Panc1 (cell line): ENCODE results near the gene TUBA1C. TPM values are rescaled to one million over a fixed set of nuclear protein-coding genes. Genes with fewer than 3 reads are reported as not detected.
"Not testable (repeated sequence)": the region's sequence is repeated elsewhere in the genome, so short reads cannot be mapped to it uniquely, and the experiment has no call there.

Source experiments
- ATAC-seq: fragments of 200-7000 bp; cut with Tn5 transposase; 2 replicates; pipeline ENCODE4 v1.9.1; 2020; ENCODE audit warnings: mild to moderate bottlenecking, moderate library complexity
- BruUV-seq: library from RNA; stranded (reverse); fragments of 400-500 nt; replicated peaks from 2 replicates; lab custom pipeline; 2021; lab: Mats Ljungman, UMichigan
- CTCF ChIA-PET: fragments of 300-600 bp; sonication (Branson Sonifier 250); formaldehyde crosslinking; loops from one replicate; lab custom pipeline; 2022; ENCODE audit warnings: antibody characterized with exemption; lab: Charles Lee
- POLR2A ChIA-PET: fragments of 300-600 bp; sonication (Branson Sonifier 250); formaldehyde crosslinking; loops from one replicate; lab custom pipeline; 2022; ENCODE audit warnings: antibody characterized with exemption; lab: Charles Lee
- DNase-seq: peaks from one replicate; pipeline ENCODE4 v3.0.0-alpha.2; 2010; ENCODE audit warnings: low read depth, low spot score
- H3K27ac ChIP-seq: 2 replicates; pipeline ENCODE4 v1.5.1; 2011; ENCODE audit warnings: mild to moderate bottlenecking, low read length, inconsistent platforms
- H3K27me3 ChIP-seq: fragments of 200-500 bp; sonication (Bioruptor generic); 2 replicates; pipeline ENCODE4 v1.6.0; 2014; ENCODE audit warnings: low read length, inconsistent platforms; ENCODE audit not compliant: control insufficient read depth, insufficient read depth
- H3K36me3 ChIP-seq: fragments of 200-500 bp; sonication (Bioruptor generic); 2 replicates; pipeline ENCODE4 v1.5.1; 2014; ENCODE audit warnings: inconsistent platforms, mild to moderate bottlenecking, low read length, moderate library complexity; ENCODE audit not compliant: control insufficient read depth, insufficient read depth
- H3K4me1 ChIP-seq: 2 replicates; pipeline ENCODE4 v1.5.1; 2011; ENCODE audit warnings: inconsistent platforms, mild to moderate bottlenecking, low read length, moderate library complexity; ENCODE audit not compliant: control insufficient read depth, insufficient read depth
- H3K4me3 ChIP-seq, 2 experiments: 2 replicates each; pipeline ENCODE4 v1.5.1; 2011 to 2012; ENCODE audit warnings: low read depth in 2 of 2, low read length in 2 of 2, mild to moderate bottlenecking in 2 of 2, inconsistent platforms in 1 of 2, moderate library complexity in 1 of 2
- H3K9me3 ChIP-seq: fragments of 200-500 bp; sonication (Bioruptor generic); 2 replicates; pipeline ENCODE4 v1.5.1; 2014; ENCODE audit warnings: low read depth, mild to moderate bottlenecking, inconsistent platforms, low read length, moderate library complexity; ENCODE audit not compliant: control insufficient read depth, insufficient read depth
- CTCF ChIP-seq: fragments of 450-650 bp; IDR thresholded peaks from 2 replicates; pipeline ENCODE4 v1.5.1; 2017; ENCODE audit warnings: mild to moderate bottlenecking
- POLR2AphosphoS5 ChIP-seq: IDR thresholded peaks from 2 replicates; pipeline ENCODE4 v1.6.1; 2012; ENCODE audit warnings: mild to moderate bottlenecking, low read depth, low read length, moderate library complexity
- REST ChIP-seq, 2 experiments: IDR thresholded peaks; 2 replicates each; pipeline ENCODE4 v1.6.1; 2011 to 2012; ENCODE audit warnings: low read depth in 2 of 2, control low read depth in 1 of 2, low read length in 1 of 2, mild to moderate bottlenecking in 1 of 2, moderate library complexity in 1 of 2; ENCODE audit not compliant: insufficient read depth in 1 of 2
- SIN3A ChIP-seq: IDR thresholded peaks from 2 replicates; pipeline ENCODE4 v1.6.1; 2012; ENCODE audit warnings: low read depth, mild to moderate bottlenecking, low read length, moderate library complexity, borderline replicate concordance; ENCODE audit not compliant: insufficient read depth
- TCF7L2 ChIP-seq: IDR thresholded peaks from 2 replicates; pipeline ENCODE4 v1.6.1; 2011; ENCODE audit warnings: mild to moderate bottlenecking, low read depth, low read length, inconsistent platforms
- in situ Hi-C: cut with HindIII; loops from 2 replicates; pipeline ENCODE4 v1.10.0; 2016; ENCODE audit warnings: low sequenced_read_pairs, low pct_unique_long_range_greater_than_20kb
- intact Hi-C: fragments of 100-400 bp; cut with micrococcal nuclease; formaldehyde crosslinking; loops from one replicate; pipeline ENCODE4 v1.10.0; 2022; ENCODE audit not compliant: unreplicated experiment
- total RNA-seq: library from RNA; stranded (reverse); gene quantifications from one replicate; pipeline ENCODE4 v1.2.1, GENCODE V29; 2021; ENCODE audit not compliant: unreplicated experiment

Gene TUBA1C
- total RNA-seq, 1 experiment from 2014 or later: 524 TPM

- intact Hi-C loops: no loop called here
- DNase-seq (no peak), ATAC-seq (no peak)
- Histone ChIP-seq H3K9me3 (no peaks in the 10 kb centered on the region), H3K4me3 (no peak overlapping the region), H3K36me3 (no peaks in the 10 kb centered on the region), H3K27ac (no peak overlapping the region), H3K4me1 (peaks cover 7% of the 10 kb centered on the region), H3K27me3 (no peaks in the 10 kb centered on the region)
- in situ Hi-C loops: no loop called here
- ChIA-PET POLR2A (interaction anchor here (0.6 kb wide), 2 partner anchors 95 to 163 kb away, joined by 4 to 6 read pairs; no protein-coding TSS in a partner anchor), CTCF (interaction anchor here (1.4 kb wide), 1 partner anchor 12 kb away, joined by 5 read pairs; no protein-coding TSS in a partner anchor)
- no peak for TF ChIP-seq TCF7L2
- no peak for TF ChIP-seq REST (IDR thresholded peaks at IDR 0.05; ENCODE audit: insufficient read depth in 1 of 2, low read depth in 2 of 2, low read length in 1 of 2)
- no peak for TF ChIP-seq POLR2AphosphoS5
- TF ChIP-seq CTCF: no peak
- TF ChIP-seq SIN3A: no peak
- no TSS peak for BruUV-seq
These were observed 12.6 kb downstream of the TUBA1C start for GRCh38 chr12:49277466-49277865.

GRCh38 chr12:49279706-49280159 lies 14.9 kb downstream of the TUBA1C start:
- no peak for ATAC-seq
- Histone ChIP-seq H3K9me3 (no peaks in the 10 kb centered on the region), H3K27ac (no peak overlapping the region), H3K27me3 (no peaks in the 10 kb centered on the region), H3K4me3 (no peak overlapping the region), H3K36me3 (no peaks in the 10 kb centered on the region), H3K4me1 (peaks cover 3% of the 10 kb centered on the region)
- CTCF ChIA-PET: interaction anchor here (1.1 to 1.6 kb wide), 2 partner anchors 9 to 57 kb away, joined by 5 to 12 read pairs; partner anchors contain the start of gene C1QL4
- in situ Hi-C loops: no loop called here
- no TSS peak for BruUV-seq
- intact Hi-C loops: no loop called here
- TF ChIP-seq CTCF (no peak), SIN3A (no peak)
- no peak for DNase-seq
- POLR2A ChIA-PET: no interaction called here

- H3K36me3 ChIP-seq, POLR2A ChIA-PET, H3K27ac ChIP-seq, H3K4me3 ChIP-seq, DNase-seq, in situ Hi-C loops, intact Hi-C loops, H3K4me1 ChIP-seq, H3K27me3 ChIP-seq, ATAC-seq, BruUV-seq, H3K9me3 ChIP-seq: not testable (repeated sequence)
- CTCF ChIA-PET: interaction anchor here (1.6 kb wide), 1 partner anchor 8 kb away, joined by 5 read pairs; no protein-coding TSS in a partner anchor
These were observed 15.7 kb downstream of the TUBA1C start for GRCh38 chr12:49280545-49280944.
